ENCODE data around the gene CREB3L2.
"Not testable (repeated sequence)": the region's sequence is repeated elsewhere in the genome, so short reads cannot be mapped to it uniquely, and the experiment has no call there.

CREB3L2 gene

DNA sequence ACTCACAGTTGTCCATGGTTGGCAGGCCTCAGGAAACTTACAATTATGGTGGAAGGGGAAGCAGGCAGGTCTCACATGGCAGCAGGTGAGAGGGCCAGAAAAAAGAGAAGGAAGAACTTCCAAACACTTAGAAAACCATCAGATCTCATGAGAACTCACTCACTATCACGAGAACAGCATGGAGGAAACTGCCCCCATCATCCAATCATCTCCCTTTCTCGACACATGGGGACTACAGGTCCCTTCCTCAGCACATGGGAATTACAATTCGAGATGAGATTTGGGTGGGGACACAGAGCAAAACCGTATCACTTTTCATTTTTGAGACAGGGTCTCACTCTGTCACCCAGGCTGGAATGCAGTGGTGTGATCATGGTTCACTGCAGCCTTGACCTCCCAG, 12.3 kb upstream of the CREB3L2 start:
- DNase-seq = not testable (repeated sequence)

DNA sequence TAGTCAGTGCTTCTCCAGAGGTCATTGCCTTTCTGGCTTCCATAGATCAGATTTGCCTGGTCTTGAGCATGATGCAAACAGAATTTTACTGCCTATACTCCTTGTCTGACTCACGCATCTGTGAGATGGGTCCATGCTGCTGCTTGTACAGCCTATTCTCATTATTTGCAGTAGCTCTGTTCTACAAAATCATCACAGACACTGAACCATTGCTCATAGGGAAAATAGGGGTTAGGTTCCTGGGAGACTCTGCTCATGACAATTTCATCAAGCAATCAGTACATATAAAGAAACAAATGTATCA, 7.4 kb upstream of the CREB3L2 start:
- no peak for DNase-seq

DNA sequence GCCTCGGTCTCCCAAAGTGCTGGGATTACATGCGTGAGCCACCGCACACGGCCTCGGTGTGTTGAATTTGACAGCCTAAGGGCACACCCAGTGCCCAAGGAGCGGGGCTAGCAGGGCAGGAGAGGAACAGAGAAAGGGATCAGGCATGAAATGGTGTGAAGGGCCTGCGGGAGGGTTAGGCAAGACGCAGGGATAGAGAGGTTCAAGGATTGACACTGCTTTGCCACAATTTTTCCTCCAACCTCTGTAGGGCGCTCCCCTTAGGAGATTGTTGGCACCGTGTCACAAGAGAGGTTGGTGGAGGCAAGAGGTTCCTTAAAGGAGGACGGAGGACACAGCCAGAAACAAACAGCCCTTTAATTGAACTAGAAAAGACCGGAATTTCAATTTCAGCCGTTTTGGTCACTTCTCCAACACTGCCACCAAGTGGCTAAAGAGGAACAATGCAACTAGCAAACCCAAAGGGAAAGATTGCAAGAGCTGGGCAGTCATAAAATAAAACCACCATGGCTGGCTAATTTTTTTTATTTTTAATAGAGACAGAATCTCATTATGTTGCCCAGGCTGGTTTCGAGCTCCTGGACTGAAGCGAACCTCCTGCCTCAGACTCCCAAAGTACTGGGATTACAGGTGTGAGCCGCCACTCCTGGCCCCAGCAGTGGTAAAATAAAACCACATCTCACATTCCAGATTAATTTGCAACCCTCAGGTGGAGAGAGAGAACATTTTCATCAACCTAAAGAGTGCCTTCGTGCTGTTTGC, 6.9 kb upstream of the CREB3L2 start:
- peak; percentile 65 to 86 (median 79) for DNase-seq

DNA sequence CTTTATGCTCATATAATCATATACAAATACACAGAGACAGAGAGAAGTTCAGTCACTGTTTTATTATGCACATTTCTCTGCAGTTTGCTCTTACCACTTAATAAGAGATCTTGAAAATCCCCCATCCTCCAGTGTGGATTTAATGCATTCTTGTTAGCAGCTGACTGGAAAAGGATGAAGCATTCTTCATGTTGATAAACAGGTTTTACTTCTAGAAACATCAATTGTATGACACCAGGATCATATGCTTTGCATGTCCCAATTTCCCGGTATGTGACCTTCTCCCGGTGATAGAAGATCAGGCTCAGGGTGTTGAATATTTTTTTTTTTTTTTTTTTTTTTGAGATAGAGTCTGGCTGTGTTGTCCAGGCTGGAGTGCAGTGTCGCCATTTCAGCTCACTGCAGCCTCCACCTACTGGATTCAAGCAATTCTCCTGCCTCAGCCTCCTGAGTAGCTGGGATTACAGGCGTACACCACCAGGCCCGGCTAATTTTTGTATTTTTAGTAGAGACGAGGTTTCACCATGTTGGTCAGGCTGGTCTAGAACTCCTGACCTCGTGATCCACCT, 6.2 kb upstream of the CREB3L2 start:
- no peak for DNase-seq

DNA sequence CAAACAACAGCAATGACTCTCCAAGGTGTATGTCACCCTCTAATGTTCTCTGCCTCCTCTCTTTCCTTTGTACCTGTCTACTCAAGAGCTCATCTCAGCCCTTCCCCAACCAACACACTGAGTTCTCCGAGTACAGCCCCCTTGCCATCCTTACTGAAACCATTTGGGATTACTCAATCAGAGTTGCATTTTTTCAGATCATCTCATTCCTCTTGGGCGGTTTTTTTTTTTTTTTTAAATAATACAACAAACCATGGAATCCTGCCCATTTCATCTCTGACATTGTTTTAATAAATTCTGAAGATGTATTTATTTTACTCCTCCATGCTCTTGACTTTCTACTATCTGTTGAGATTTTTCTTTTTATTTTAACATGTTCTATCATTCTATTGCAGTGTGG, 4.2 kb upstream of the CREB3L2 start:
- no peak for DNase-seq

DNA sequence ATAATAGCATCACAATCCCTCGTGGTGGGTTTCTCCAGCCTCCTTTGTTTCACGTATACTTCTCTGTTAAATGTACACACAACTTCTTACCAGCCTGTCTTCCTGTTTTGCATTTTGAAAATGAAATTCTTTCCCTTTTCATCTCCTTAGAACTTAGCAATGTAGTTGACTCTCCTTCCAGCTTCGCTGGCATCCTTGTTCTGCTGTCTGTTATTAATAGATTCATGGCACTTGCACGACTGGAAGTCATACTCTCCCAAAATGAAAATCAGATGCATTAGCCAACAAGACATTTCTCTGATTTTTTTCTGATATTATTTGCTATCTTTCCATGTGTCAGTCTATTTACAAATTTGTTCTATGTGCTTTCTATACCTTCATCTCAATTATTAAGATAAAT, 3.0 kb upstream of the CREB3L2 start:
- no peak for DNase-seq

DNA sequence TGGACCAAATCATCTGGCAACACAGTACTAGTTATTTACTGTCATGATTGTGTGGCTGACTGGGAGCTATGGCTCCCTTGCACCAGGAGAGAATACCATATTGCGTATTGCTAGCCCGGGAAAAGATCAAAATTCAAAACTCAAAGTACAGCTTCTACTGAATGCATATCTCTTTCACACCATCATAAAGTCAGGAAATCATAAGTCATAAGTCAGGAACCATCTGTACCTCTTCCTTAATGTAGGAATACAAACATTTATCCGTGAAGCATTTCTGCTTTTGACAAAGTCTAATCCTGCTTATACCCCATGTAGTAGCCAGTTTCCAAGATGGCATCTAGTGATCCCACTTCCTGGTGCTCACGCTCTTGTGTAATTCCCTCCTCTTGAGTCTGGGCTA, 2.2 kb upstream of the CREB3L2 start:
- no peak for DNase-seq

DNA sequence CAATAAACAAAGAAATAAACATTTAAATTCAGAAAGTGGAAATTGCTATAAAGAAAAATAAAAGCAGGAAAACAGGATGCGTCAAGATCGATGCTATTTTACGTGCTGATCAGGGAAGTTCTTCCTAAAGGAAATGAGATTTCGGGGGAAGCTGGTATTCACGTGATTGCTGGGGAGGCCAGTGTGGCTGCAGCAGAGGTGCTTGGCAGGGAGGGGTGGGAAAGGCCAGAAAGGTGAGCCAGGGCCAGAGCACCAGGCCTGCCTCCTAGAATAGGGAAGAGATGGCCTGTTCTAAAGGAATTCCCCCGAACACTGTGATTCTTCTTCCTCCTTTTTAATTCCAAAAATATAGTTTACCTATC, 923 bp upstream of the CREB3L2 start:
- no peak for DNase-seq

DNA sequence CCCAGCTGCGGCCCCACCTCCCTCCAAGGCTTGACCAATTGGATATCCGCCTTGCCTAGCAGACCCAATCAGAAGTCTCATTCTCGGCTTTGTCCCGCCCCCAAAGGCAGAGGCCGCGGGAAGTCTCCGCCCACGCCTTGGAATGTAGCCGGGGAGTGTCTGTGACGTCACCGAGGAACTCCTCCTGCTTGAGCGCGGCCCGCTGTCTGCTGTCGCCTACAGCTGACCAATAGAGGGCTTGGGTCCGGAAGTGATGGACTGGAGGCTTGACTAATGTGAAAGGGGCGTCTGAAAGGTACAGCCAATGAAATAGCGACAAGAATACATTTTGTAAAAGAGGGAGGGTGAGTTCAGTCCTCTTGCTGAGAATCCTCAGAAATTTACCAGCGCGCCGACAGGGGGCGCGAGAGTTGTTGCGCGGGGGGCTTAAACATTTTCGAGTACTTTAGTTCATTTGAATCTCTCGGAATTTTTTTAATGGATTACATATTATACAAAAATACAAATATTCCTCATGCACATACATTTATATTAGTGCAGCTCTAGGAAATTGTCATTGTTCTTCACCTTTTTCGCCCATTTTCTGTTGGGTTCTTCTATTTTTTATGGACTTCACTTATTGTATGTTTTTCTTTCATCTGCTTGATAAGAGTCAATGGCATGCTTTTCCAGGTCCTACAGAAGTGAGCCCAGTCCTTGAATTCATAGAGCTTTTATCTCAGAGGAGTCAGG, 376 bp upstream of the CREB3L2 start:
- peak; percentile 99 to 100 (median 100) for DNase-seq

DNA sequence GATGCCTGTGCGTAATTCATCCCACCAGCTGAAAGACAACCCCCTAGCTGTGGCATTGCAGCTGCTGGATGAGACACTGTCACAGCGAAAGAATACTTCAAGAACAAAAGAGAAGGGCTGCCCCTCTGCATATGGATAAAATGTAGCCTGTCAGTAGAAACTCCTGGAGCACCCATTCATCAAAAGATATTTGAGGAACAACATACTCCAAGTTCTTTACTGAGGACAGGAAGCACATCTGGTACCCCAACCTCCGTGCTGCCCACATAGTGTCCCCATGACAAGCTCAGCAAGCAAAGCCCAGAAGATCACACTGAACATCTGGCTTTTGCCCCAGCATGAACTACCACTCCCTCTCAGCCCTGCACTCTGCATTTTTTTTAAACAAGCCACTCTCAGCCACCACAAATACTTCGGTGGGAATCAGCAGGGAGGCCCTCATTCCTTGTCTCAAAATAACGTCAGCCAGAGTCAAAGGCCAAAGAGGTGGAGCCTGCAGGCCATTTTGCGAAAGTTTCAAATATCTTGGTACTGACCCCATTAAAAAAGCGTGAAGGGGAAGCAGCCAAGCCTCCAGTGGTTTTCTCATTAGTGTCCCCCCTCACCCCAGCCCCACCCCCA, 1.7 kb downstream of the CREB3L2 start:
- peak in 2 of 3 donors; percentile 28 to 30 for DNase-seq

DNA sequence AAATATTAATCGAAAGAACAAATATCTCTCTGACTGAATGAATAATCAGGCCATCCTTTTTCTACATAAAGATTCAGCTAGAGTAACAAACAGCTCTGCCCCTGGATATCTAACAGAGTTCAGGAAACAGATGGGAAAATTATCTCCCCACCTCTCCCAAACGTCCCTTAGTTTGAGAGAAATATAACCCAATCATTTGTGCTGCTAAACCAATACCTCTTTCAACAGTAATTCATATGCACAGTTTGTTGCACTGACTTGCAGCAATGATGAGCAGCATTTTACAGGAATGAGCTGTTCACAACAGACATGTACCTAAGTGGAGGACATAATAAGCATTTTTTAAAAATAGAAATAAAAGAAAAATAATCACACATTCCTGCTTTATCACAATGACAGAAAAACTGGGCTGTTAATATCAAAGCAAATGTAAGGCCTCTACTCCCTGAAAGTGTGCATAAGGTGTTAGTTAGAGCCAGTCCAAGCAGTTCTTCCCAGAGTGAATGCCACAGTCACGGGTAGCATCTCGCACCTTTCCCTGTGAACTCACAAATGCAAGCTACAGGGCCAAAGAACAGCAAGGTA, 2.3 kb downstream of the CREB3L2 start:
- no peak for DNase-seq

DNA sequence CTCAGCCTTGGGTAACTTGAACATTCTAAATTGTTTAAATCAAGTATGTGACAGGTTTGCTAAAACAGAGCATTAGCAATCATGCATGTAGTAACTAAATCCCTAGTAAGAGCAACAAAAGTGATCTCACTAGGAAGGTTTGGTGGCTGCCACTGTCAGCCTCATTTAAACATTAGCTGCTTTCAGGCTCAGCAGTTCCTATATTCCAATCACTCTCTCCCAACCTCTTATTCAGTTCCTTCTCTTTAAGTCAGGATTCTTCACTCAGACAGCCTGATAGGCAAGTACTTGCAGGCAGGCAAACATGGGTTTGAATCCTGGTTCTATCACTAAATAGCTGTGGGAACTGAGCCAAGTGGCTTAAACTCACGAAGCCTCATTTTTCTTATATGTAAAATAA, 3.6 kb downstream of the CREB3L2 start:
- DNase-seq = no peak

DNA sequence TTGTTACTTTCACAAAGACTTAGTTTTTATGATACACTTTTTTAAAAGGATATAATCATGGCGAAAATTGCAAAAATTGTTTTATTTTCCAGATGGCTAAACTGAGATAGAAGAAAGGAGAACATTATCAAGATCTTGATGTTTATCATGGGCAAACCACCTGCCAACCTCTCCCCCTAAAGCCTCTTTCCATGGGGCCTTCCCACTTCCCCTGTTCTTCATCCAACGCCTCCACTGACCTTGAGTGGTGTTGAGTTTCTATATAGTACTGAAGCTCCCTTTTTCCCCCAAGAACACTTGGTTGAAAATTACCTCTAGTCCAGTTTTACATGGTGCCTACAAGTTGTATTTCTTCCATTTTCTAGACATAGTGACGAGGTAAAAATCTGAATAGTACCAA, 5.0 kb downstream of the CREB3L2 start:
- no peak for DNase-seq

DNA sequence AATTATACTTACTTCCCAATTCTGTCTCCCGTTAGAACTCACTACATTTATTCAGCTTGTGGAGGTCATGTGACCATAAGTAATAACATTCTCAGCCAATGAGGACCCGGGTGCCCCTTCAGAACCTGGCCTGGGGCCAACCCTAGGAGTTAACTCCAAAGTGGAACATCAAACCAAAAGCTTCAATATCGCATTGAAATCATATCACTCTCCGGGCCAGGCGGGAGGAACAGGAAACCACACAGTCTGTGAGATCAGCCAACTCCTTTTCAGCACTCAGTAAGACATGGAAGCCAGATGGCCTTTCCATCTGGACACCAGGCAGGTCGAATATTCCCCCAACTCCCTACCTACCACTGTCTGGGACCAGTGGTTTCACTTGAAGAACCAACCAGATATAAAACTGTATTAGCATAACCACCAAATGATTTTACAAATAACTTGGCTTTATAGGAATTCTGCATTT, 5.5 kb downstream of the CREB3L2 start:
- DNase-seq = peak; percentile 43 to 62 (median 48)

DNA sequence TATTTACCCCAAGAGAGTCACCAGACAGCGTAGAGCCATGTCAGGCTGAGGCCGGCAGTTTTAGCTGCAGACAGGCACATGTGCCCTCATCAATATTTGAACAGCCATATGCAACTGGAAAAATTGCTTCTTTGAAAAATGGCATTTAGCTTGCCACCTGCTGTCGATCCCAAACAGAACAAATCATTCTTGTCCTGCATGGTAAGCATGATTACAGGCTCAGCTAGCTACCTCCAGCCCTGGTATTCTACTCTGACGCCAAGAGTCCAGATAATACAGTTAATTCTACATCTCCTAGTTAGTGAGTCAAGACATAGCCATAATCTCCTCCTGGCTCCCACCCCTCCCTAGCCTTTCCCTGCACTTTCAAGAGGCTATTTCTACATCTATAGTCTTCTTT, 7.7 kb downstream of the CREB3L2 start:
- DNase-seq = no peak

DNA sequence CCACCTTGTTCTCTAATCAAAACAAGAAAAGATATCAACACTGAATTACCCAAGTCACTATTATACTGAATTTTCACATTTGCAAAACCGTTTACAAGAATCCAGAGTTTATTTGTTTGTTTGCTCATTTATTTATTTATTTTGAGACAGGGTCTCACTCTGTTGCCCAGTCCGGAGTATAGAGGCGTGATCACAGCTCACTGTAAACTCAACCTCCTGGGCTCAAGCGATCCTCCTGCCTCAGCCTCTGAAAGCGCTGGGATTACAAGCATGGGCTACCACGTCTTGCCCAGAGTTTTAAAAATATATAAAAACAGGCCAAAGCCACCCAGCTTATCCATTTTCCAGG, 8.5 kb downstream of the CREB3L2 start:
- no peak for DNase-seq

DNA sequence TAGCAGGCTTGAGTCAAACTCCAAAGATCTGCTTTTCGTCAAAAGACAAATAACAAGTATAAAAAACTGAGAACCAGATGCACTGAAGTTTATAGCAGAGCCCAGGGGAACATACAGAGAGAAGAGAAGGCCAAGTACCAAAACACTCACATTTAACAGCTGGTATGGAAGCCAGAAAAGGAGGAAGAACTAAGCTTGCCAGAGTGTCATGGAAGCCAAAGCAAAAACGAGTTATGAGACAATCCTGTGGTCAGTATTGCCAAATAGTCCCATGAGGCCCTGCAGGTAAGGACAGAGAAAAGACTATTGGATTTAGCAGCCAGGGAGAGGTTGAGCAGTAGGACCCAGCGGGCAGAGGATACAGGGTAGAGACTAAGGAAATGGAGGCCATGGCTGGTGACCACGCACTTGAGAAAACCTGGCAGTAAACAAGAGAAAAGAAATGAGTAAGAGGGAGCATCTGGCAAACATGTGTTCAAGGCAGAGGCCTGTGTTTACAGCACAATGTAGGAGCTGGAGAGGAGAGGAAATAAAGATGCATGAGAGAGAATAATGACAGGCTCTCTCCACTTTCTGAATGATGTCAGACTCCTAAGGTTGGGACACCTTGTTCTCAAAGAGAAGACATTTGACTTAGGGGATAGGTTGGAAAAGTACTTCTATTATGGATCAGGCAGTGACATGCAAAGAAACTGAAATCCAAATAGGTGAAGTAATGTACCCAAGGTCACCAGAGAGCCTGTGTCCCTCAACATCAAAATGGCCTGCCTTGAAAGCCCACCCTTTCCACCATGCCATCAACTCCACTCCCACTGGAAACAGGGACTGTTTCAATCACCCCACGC, 9.1 kb downstream of the CREB3L2 start:
- peak in 1 of 3 donors; percentile 21 for DNase-seq

DNA sequence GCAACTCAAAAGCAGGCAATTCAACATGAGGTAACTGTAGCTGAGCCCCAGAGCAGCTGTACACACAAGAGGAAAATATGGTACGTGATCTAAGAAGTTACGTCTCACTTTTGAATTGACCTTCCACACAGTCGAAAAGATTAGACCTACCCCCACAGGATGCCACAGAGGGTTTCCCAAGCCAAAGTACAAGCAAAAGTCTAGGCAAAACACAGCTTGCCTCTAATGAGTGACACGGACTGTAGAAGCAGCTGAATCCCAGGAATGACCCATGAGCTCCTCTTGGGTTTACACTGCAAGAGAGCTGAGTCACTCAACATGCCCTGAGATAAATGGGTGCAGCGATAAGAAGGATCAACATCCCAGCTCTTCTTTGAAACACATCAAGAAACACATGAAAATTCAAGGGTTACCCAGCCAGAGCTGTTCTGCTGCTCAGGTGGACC, 9.8 kb downstream of the CREB3L2 start:
- no peak for DNase-seq

DNA sequence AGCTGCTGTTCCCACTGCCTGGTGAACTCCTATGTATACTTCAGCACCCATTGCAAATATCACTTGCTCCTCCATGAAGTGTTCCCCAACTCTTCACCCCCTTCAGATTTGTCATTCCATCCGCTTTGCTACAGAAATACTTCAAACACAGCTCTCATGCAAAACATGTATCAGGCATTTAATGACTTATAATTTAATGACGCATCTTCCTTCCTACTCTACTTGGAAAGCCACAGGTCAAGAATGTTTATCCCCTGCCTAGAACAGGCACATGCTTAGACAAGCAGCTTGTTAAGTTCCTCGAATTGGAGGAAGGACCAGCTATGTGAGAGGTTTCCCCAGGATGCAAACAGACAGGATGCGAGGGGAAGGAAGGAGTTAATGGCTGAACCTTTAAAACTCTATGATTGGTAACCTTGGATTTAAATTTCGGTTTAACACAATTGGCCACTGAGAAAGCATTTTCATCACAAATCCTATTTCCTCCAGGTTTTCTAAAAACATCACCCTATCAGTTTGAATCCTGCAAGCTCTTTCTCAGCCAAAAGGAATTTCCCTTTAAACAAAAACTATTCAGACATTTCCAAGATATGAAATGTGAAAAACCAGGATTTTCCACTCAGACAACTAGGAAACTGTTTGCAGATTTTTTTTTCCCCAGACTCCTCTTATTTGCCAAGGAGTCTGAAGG, 11.5 kb downstream of the CREB3L2 start:
- no peak for DNase-seq

DNA sequence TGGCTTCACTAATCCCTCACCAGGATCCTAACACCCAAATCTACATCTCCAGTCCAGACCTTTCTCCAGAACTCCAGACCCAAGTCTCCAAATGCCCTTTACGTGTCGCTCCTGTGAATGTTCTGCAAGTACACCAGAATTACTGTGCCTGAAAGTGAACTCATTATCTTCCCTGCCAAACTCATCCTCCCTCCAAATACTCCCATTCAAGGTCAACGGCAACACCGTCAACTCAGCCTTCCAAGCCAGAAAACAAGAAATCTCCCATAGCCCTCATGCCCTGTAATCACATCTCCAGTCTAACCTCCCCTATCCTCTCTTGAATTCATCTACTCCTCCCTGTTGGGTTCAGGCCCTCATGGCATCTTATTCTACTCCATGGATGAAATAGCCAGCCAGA, 12.3 kb downstream of the CREB3L2 start:
- no peak for DNase-seq

DNA sequence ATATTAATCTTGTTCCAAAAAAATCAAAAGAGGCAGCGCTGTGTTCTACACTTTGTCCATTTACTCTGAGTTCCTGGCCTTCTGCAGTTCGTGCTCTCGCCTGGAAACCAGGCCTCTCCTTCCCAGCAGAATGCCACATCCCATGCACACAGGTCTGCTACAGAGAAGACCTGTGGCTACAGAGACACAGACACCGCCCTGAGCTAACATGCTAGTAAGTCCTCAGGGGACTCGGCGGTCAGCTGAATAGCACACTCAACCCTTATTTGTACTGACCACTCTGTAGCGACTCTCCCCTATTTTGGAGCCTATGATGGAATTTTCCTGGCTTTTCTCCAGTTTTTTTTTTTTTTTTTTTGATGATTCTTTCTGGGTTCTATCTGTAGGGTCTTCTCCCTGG, 12.8 kb downstream of the CREB3L2 start:
- DNase-seq = no peak

DNA sequence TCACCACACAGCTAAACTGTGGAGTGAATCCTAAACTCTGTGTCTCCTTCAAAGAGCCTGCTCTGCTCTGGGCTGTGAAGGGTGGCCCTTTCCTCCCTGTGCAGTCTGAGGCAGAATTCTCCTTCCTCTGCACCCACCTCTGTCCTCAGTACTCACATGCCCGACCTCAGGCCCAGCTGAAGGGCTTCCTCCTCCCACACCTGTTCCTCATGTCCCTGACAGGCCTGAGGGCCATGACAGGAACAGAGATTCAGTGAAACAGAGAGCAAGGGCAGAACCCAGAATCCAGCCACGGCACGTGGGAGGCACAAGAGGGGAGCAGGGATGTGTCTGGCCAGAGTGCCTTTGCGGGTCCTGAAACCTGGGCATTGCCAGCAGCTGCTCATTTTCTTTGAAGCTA, 13.9 kb downstream of the CREB3L2 start:
- DNase-seq = peak in 2 of 3 donors; percentile 29 to 44

All from suppressor macrophage treated with lipopolysaccharide for 1 hour (primary cell).